ENCODE measurements around the gene GOPC. TPM values are rescaled to one million over a fixed set of nuclear protein-coding genes. Genes with fewer than 3 reads are reported as not detected.

The GOPC gene
- total RNA-seq, 2 donors from 2014 or later = 21.0 to 28.4 TPM

DNA sequence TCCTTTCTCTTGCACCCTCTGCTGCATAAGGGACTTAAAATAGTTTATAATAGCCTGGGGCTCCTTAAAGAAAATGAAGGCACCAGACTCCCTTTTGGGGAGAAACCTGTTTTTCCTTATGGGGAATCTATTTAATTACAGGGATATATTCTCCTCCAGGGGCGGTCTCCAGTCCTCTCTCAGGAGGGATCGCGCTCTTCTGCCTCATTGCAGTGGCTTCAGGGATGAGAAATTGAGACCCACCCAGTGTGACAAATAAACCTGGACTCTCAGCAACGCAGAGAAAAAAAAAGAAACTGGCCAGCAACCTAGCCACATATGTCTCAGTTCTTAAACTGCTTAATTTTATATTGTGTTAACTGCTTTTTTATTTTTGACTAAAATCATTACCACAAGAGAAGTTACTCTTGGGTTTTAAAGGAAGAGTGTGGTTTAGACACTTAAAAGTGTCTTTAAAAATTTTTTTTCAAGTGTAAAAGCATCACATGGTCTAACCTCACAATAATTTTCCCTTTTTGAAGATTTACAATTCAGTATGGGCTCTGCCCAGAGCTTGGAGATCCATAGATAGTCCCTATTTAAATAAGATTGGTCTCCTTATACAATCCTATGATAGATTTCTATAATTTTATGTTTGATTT lies 11.7 kb upstream of the GOPC start:
- Histone ChIP-seq H3K27me3 (no peaks in the 10 kb centered on the region), H3K27ac (no peak overlapping the region), H3K4me3 (no peak overlapping the region), H3K9ac (ENCODE audit: low read depth in 2 of 2, low read length in 2 of 2) (no peak overlapping the region), H3K9me3 (no peaks in the 10 kb centered on the region), H3K36me3 (no peaks in the 10 kb centered on the region), H3K4me1 (no peaks in the 10 kb centered on the region)
- TF ChIP-seq CTCF (IDR thresholded peaks at IDR 0.05) = no peak
- intact Hi-C loops (cut with DNase I) = loop anchor here (5.0 kb wide), 1 partner anchor 57 kb away; no protein-coding TSS in a partner anchor
- no peak for DNase-seq

DNA sequence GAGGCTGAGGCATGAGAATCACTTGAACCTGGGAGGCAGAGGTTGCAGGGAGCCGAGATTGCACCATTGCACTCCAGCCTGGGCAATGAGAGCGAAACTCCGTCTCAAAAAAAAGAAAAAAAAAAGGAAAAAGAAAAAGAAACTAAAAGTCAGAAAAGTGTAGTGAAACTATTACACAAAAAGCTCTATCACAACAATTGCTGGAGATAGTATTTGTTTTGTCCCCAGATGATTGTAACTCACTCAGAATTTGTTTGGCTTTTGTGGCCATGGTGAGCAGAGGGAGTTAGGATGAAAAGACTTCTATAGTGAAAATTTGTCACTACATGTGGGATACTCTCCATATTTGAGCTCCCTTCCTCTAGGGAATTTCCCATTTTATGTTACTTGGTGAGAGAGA lies 5.2 kb upstream of the GOPC start:
- intact Hi-C loops (cut with DNase I) = loop anchor here (5.0 kb wide), 1 partner anchor 160 kb away; no protein-coding TSS in a partner anchor
- no peak overlapping the region for H3K9ac ChIP-seq (ENCODE audit: low read depth in 2 of 2, low read length in 2 of 2)
- no peak overlapping the region for H3K27ac ChIP-seq
- H3K9me3 ChIP-seq = no peaks in the 10 kb centered on the region
- no peak for DNase-seq
- no peak for TF ChIP-seq CTCF (IDR thresholded peaks at IDR 0.05)
- H3K36me3 ChIP-seq = no peaks in the 10 kb centered on the region
- no peaks in the 10 kb centered on the region for H3K4me1 ChIP-seq
- H3K4me3 ChIP-seq = no peak overlapping the region
- H3K27me3 ChIP-seq = no peaks in the 10 kb centered on the region

- peak; percentile 57 for DNase-seq
- H3K9ac ChIP-seq (ENCODE audit: low read depth in 2 of 2, low read length in 2 of 2) = no peak overlapping the region
- H3K4me3 ChIP-seq = no peak overlapping the region
- H3K27ac ChIP-seq = no peak overlapping the region
- peak; percentile 60 for TF ChIP-seq CTCF (IDR thresholded peaks at IDR 0.05)
- no peaks in the 10 kb centered on the region for H3K27me3 ChIP-seq
- no peaks in the 10 kb centered on the region for H3K4me1 ChIP-seq
- no peaks in the 10 kb centered on the region for H3K9me3 ChIP-seq
- intact Hi-C loops (cut with DNase I) = loop anchor here (2.0 to 5.0 kb wide), 2 partner anchors 158 to 258 kb away; no protein-coding TSS in a partner anchor
- H3K36me3 ChIP-seq = no peaks in the 10 kb centered on the region
Observed at GRCh38 chr6:117605169-117605826, 3.0 kb upstream of the GOPC start.

DNA sequence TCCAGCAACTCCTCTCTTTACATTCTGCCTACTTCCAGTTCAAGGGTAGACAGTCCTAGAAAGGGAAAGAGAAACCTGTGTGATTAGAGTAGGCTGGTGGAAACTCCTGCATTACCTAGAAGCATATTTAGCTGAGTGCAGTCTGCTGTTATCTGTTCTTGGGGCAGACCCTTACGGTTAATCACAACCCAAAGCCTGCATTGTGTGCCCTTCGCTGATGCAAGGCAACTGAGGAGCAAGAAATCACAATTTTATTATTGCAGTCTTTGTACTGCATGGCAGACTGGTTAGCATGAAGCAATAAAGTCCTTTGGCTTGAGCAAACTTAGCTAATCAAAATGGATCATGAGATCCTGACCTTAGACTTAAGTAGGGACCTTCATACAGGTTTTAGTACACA lies 1.5 kb upstream of the GOPC start:
- Histone ChIP-seq H3K27me3 (no peaks in the 10 kb centered on the region), H3K9ac (ENCODE audit: low read depth in 2 of 2, low read length in 2 of 2) (no peak overlapping the region), H3K9me3 (no peaks in the 10 kb centered on the region), H3K4me3 (no peak overlapping the region), H3K4me1 (no peaks in the 10 kb centered on the region), H3K27ac (peak overlapping the region; percentile 85), H3K36me3 (no peaks in the 10 kb centered on the region)
- no peak for TF ChIP-seq CTCF (IDR thresholded peaks at IDR 0.05)
- intact Hi-C loops (cut with DNase I) = loop anchor here (2.0 kb wide), 1 partner anchor 257 kb away; no protein-coding TSS in a partner anchor
- DNase-seq = no peak

DNA sequence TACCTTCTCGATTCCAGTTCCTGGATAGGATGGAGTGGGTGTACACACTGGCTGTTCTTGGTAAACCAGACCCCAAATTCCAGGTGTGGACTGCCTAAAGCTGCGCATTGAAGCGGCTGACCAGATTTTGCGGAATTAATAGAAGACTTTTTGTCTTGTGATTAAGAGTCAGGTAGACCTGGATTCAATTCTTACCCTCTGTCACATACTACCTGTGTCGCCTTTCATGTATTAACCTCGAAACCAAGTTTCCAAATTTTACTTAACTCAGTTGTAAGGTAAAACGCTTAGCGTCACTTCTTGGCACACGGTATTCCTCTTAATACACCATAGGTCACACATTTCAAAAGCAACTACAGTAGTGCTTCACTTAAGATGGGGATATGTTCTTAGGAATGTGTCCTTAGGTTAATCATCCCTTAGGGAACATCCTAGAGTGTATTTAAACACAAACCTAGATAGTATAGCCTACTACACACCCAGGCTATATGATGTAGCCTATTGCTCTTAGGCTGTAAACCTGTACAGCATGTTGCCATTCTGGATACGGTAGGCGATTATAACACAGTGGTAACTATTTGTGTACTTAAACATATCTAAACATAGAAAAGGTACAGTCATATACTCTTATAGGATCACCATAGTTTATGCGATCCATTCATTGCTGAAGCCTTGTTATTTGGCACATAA lies 733 bp upstream of the GOPC start:
- intact Hi-C loops (cut with DNase I) = no loop called here
- no peaks in the 10 kb centered on the region for H3K9me3 ChIP-seq
- no peak for DNase-seq

More for the DNA sequence above, 733 bp upstream of the GOPC start:
- Histone ChIP-seq H3K27me3 (no peaks in the 10 kb centered on the region), H3K4me1 (no peaks in the 10 kb centered on the region), H3K9ac (ENCODE audit: low read depth in 2 of 2, low read length in 2 of 2) (peak overlapping the region; percentile 58 to 92), H3K4me3 (peak overlapping the region; percentile 97), H3K36me3 (no peaks in the 10 kb centered on the region), H3K27ac (peak overlapping the region; percentile 85)
- TF ChIP-seq CTCF (IDR thresholded peaks at IDR 0.05) = no peak

All from colonic mucosa (tissue), 4 donors.